HepG2 (cell line): ENCODE results near the gene SEC14L1. TPM values are rescaled to one million over a fixed set of nuclear protein-coding genes. Genes with fewer than 3 reads are reported as not detected.
A peak's percentile ranks its signal among the peaks of the same experiment; 100 is the strongest.

Experiments used
- ARNTL ChIP-seq: sonication (generic); formaldehyde crosslinking; IDR thresholded peaks from 2 replicates; pipeline ENCODE4 v1.4.0; 2020; ENCODE audit warnings: mild to moderate bottlenecking, missing genetic modification reagents
- BRD4 ChIP-seq: sonication (generic); formaldehyde crosslinking; IDR thresholded peaks from 2 replicates; pipeline ENCODE4 v1.4.0; 2020; ENCODE audit warnings: missing genetic modification reagents
- CCDC6 ChIP-seq: sonication (generic); formaldehyde crosslinking; IDR thresholded peaks from 2 replicates; pipeline ENCODE4 v1.8.1; 2022; ENCODE audit warnings: mild to moderate bottlenecking, missing genetic modification reagents, moderate library complexity
- DNMT1 ChIP-seq: sonication (generic); formaldehyde crosslinking; IDR thresholded peaks from 2 replicates; pipeline ENCODE4 v1.5.1; 2020; ENCODE audit warnings: mild to moderate bottlenecking, missing genetic modification reagents
- FOXK2 ChIP-seq: fragments of 450-650 bp; IDR thresholded peaks from 2 replicates; pipeline ENCODE4 v1.6.1; 2016
- IKZF4 ChIP-seq: sonication (generic); formaldehyde crosslinking; IDR thresholded peaks from 2 replicates; pipeline ENCODE4 v1.5.1; 2020; ENCODE audit warnings: borderline replicate concordance, mild to moderate bottlenecking, low read depth, missing genetic modification reagents; ENCODE audit errors: not compliant biosample characterization
- KLF6 ChIP-seq: IDR thresholded peaks from 2 replicates; pipeline ENCODE4 v1.8.0; 2016; ENCODE audit warnings: missing biosample characterization, missing genetic modification reagents
- PLRG1 ChIP-seq: fragments of 450-650 bp; conservative IDR thresholded peaks from 2 replicates; pipeline ENCODE4 v1.6.1; 2016
- PRDM4 ChIP-seq: sonication (generic); formaldehyde crosslinking; IDR thresholded peaks from 2 replicates; pipeline ENCODE4 v1.9.0; 2021; ENCODE audit warnings: missing genetic modification reagents, borderline replicate concordance
- PRPF4 ChIP-seq: fragments of 200-400 bp; formaldehyde crosslinking; IDR thresholded peaks from 2 replicates; pipeline ENCODE4 v1.6.1; 2016; ENCODE audit warnings: low read length, low read depth; ENCODE audit not compliant: poor library complexity, severe bottlenecking
- SIN3B ChIP-seq: fragments of 150-350 bp; IDR thresholded peaks from 2 replicates; pipeline ENCODE4 v1.6.1; 2014; ENCODE audit warnings: low read length
- STAT5B ChIP-seq: sonication (generic); formaldehyde crosslinking; IDR thresholded peaks from 2 replicates; pipeline ENCODE4 v1.4.0; 2020; ENCODE audit warnings: missing genetic modification reagents
- TAF1 ChIP-seq: sonication (generic); formaldehyde crosslinking; IDR thresholded peaks from 2 replicates; pipeline ENCODE4 v1.4.0; 2020; ENCODE audit warnings: missing genetic modification reagents
- U2AF1 ChIP-seq: fragments of 200-400 bp; formaldehyde crosslinking; optimal IDR thresholded peaks from 2 replicates; pipeline ENCODE3; 2017; ENCODE audit warnings: mild to moderate bottlenecking, low read depth, low read length
- U2AF2 ChIP-seq: fragments of 200-400 bp; formaldehyde crosslinking; IDR thresholded peaks from 2 replicates; pipeline ENCODE4 v1.6.1; 2017; ENCODE audit warnings: low read depth, mild to moderate bottlenecking, low read length
- XBP1 ChIP-seq: sonication (generic); formaldehyde crosslinking; IDR thresholded peaks from 2 replicates; pipeline ENCODE4 v1.5.0; 2020; ENCODE audit warnings: missing genetic modification reagents
- ZFY ChIP-seq: sonication (generic); formaldehyde crosslinking; IDR thresholded peaks from 2 replicates; pipeline ENCODE4 v1.4.0; 2020; ENCODE audit warnings: missing genetic modification reagents
- ZNF354B ChIP-seq: sonication (generic); formaldehyde crosslinking; IDR thresholded peaks from 2 replicates; pipeline ENCODE4 v1.8.0; 2022; ENCODE audit warnings: mild to moderate bottlenecking, missing genetic modification reagents
- ZNF570 ChIP-seq: sonication (generic); formaldehyde crosslinking; IDR thresholded peaks from 2 replicates; pipeline ENCODE4 v1.4.0; 2020; ENCODE audit warnings: mild to moderate bottlenecking, missing genetic modification reagents, borderline replicate concordance
- ZNF773 ChIP-seq: sonication (generic); formaldehyde crosslinking; IDR thresholded peaks from 2 replicates; pipeline ENCODE4 v1.4.0; 2020; ENCODE audit warnings: missing genetic modification reagents, borderline replicate concordance
- ZNF777 ChIP-seq: sonication (generic); formaldehyde crosslinking; IDR thresholded peaks from 2 replicates; pipeline ENCODE4 v1.4.0; 2020; ENCODE audit warnings: missing genetic modification reagents
- polyA plus RNA-seq, 8 experiments: library from polyadenylated mRNA; depleted of rRNA in 3 of 8; stranded (reverse) in 7 of 8; unstranded in 1 of 8; fragments of >200 nt; fragmentation: Illumina TruSeq in 4 of 8; extraction: Trizol in 4 of 8; gene quantifications; 2 replicates each; pipeline versions ENCODE4 v1.2.1 to v1.2.3, GENCODE V29; 2011 to 2016; ENCODE audit warnings: low read depth in 4 of 8, missing spikeins in 1 of 8, mixed read lengths in 1 of 8; ENCODE audit not compliant: insufficient read depth in 1 of 8
- total RNA-seq, 5 experiments: library from RNA; depleted of rRNA; stranded (reverse); fragments of >200 nt; fragmentation: Illumina TruSeq; extraction: Trizol; gene quantifications; 2 replicates each; pipeline ENCODE4 v1.2.3, GENCODE V29; 2016; ENCODE audit warnings: low read depth in 1 of 5
- TF ChIP-seq, protein P1 (sequence below): sonication (generic); formaldehyde crosslinking; IDR thresholded peaks from 2 replicates; pipeline ENCODE4 v1.9.0; 2021; ENCODE audit warnings: missing genetic modification reagents, borderline replicate concordance
- TF ChIP-seq, protein P2 (sequence below): sonication (generic); formaldehyde crosslinking; IDR thresholded peaks from 2 replicates; pipeline ENCODE4 v1.4.0; 2020; ENCODE audit warnings: missing genetic modification reagents
- TF ChIP-seq, protein P3 (sequence below): sonication (generic); formaldehyde crosslinking; IDR thresholded peaks from 2 replicates; pipeline ENCODE4 v1.4.0; 2020; ENCODE audit warnings: missing genetic modification reagents

Gene SEC14L1
- total and polyA plus RNA-seq, 2 of the 13 experiments (the other 11 are each of a cell fraction or from before 2014, with no cell fraction given) = 26.3 to 43.9 TPM

- TF ChIP-seq, protein P1, sequence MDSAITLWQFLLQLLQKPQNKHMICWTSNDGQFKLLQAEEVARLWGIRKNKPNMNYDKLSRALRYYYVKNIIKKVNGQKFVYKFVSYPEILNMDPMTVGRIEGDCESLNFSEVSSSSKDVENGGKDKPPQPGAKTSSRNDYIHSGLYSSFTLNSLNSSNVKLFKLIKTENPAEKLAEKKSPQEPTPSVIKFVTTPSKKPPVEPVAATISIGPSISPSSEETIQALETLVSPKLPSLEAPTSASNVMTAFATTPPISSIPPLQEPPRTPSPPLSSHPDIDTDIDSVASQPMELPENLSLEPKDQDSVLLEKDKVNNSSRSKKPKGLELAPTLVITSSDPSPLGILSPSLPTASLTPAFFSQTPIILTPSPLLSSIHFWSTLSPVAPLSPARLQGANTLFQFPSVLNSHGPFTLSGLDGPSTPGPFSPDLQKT (CRISPR knock-in tag) = no peak
- TF ChIP-seq, protein P2, sequence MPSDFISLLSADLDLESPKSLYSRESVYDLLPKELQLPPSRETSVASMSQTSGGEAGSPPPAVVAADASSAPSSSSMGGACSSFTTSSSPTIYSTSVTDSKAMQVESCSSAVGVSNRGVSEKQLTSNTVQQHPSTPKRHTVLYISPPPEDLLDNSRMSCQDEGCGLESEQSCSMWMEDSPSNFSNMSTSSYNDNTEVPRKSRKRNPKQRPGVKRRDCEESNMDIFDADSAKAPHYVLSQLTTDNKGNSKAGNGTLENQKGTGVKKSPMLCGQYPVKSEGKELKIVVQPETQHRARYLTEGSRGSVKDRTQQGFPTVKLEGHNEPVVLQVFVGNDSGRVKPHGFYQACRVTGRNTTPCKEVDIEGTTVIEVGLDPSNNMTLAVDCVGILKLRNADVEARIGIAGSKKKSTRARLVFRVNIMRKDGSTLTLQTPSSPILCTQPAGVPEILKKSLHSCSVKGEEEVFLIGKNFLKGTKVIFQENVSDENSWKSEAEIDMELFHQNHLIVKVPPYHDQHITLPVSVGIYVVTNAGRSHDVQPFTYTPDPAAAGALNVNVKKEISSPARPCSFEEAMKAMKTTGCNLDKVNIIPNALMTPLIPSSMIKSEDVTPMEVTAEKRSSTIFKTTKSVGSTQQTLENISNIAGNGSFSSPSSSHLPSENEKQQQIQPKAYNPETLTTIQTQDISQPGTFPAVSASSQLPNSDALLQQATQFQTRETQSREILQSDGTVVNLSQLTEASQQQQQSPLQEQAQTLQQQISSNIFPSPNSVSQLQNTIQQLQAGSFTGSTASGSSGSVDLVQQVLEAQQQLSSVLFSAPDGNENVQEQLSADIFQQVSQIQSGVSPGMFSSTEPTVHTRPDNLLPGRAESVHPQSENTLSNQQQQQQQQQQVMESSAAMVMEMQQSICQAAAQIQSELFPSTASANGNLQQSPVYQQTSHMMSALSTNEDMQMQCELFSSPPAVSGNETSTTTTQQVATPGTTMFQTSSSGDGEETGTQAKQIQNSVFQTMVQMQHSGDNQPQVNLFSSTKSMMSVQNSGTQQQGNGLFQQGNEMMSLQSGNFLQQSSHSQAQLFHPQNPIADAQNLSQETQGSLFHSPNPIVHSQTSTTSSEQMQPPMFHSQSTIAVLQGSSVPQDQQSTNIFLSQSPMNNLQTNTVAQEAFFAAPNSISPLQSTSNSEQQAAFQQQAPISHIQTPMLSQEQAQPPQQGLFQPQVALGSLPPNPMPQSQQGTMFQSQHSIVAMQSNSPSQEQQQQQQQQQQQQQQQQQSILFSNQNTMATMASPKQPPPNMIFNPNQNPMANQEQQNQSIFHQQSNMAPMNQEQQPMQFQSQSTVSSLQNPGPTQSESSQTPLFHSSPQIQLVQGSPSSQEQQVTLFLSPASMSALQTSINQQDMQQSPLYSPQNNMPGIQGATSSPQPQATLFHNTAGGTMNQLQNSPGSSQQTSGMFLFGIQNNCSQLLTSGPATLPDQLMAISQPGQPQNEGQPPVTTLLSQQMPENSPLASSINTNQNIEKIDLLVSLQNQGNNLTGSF (CRISPR knock-in tag) = no peak
- TF ChIP-seq ARNTL (0 out of 2 replicates have a peak, but pooled peaks have one; percentile 39), ZFY (CRISPR knock-in tag) (no peak), SIN3B (no peak), ZNF777 (0 out of 2 replicates have a peak, but pooled peaks have one; percentile 30), ZNF773 (CRISPR knock-in tag) (no peak), PRDM4 (CRISPR knock-in tag) (no peak), STAT5B (no peak), ZNF570 (CRISPR knock-in tag) (no peak), TAF1 (CRISPR knock-in tag) (no peak), KLF6 (CRISPR knock-in tag) (no peak), XBP1 (no peak), PLRG1 (no peak), ZNF354B (CRISPR knock-in tag) (no peak), FOXK2 (no peak), DNMT1 (CRISPR knock-in tag) (peak; percentile 53; the same call in 1 of the 2 replicates), IKZF4 (CRISPR knock-in tag) (no peak), U2AF2 (no peak), PRPF4 (no peak), U2AF1 (no peak), CCDC6 (CRISPR knock-in tag) (no peak), BRD4 (CRISPR knock-in tag) (peak; percentile 26; the same call in 1 of the 2 replicates)
- TF ChIP-seq, protein P3, sequence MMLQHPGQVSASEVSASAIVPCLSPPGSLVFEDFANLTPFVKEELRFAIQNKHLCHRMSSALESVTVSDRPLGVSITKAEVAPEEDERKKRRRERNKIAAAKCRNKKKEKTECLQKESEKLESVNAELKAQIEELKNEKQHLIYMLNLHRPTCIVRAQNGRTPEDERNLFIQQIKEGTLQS (CRISPR knock-in tag) = no peak
Measured at GRCh38 chr17:77247048-77247541, 106.3 kb downstream of the SEC14L1 start (continued).
